ENCODE data around the gene SMARCE1. TPM values are rescaled to one million over a fixed set of nuclear protein-coding genes. Genes with fewer than 3 reads are reported as not detected.
A peak's percentile ranks its signal among the peaks of the same experiment; 100 is the strongest.

Gene SMARCE1
- polyA plus RNA-seq, 2 of the 4 experiments (the other 2 are of a cell fraction) = 109 to 111 TPM

DNA sequence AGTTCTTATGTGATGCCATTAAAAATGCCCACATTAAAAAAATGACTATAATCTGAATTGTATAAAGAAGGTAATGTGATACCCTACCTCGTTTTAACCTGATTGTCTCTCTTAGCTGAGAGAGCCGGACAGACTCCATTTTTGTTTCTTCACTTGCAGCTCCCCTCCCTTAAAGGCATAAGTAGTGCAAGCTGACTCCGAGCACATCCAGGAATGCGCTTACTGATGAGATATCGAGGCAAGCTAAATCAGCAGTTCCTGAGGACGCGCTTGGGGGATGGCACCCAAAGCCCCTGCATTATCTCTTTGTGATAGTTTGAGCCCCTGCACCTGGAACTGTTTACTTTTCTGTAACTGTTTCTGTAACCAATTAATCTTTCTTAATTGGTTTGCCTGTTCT is 49.7 kb upstream of the SMARCE1 start (continued):
- TF ChIP-seq, protein P1, sequence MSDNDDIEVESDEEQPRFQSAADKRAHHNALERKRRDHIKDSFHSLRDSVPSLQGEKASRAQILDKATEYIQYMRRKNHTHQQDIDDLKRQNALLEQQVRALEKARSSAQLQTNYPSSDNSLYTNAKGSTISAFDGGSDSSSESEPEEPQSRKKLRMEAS (IDR thresholded peaks at IDR 0.05) = no peak
- TF ChIP-seq BHLHE40 (IDR thresholded peaks at IDR 0.05; ENCODE audit: low read depth, low read length) (no peak), MYC (IDR thresholded peaks at IDR 0.05; ENCODE audit: borderline replicate concordance, low read length) (no peak), SREBF2 (IDR thresholded peaks at IDR 0.05) (no peak)
- TF ChIP-seq, protein P2, sequence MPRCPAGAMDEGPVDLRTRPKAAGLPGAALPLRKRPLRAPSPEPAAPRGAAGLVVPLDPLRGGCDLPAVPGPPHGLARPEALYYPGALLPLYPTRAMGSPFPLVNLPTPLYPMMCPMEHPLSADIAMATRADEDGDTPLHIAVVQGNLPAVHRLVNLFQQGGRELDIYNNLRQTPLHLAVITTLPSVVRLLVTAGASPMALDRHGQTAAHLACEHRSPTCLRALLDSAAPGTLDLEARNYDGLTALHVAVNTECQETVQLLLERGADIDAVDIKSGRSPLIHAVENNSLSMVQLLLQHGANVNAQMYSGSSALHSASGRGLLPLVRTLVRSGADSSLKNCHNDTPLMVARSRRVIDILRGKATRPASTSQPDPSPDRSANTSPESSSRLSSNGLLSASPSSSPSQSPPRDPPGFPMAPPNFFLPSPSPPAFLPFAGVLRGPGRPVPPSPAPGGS (IDR thresholded peaks at IDR 0.05) = no peak

DNA sequence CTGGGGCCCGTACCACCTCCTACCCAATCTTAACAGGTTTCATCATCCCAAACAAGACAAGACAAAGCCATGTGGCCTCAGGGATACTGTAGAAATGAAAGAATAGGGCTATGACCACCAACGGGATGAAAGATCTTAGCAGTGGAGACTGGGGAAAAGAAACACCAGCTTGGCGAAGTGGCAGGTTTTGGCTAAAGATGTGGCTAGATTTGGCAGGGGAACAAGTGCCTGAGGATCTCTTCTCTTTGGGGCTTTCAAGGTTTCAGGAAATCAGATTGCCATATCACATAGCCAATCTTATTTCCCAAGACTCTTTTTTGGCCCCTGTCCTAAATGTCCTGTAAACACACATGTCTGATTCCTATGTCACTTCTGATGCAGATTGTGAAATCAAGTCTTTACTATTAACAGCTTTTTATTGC is 49.0 kb upstream of the SMARCE1 start:
- ChIA-PET CTCF (interaction anchor here (1.6 to 2.8 kb wide), 3 partner anchors 12 to 81 kb away, joined by 6 to 11 read pairs (median 8); no protein-coding TSS in a partner anchor), POLR2A (no interaction called here)
- FAIRE-seq (peak; percentile 43), ATAC-seq (no peak), DNase-seq (ENCODE audit: low read depth in 1 of 2, low spot score in 1 of 2) (peak in 1 of 2 experiments; percentile 13)
- peak overlapping the region; percentile 40 to 53; a peak in 5 of 6 replicates for H3K27ac ChIP-seq
- 53% methylated on average over 3 of the region's 3 CpGs for WGBS (ENCODE audit: missing lambda C conversion rate)
- H3K4me1 ChIP-seq = peaks cover 24% of the 10 kb centered on the region
- TF ChIP-seq CEBPB (IDR thresholded peaks at IDR 0.05) = peak; percentile 7 to 66; a peak in 1 of 4 replicates
- TF ChIP-seq, protein P3, sequence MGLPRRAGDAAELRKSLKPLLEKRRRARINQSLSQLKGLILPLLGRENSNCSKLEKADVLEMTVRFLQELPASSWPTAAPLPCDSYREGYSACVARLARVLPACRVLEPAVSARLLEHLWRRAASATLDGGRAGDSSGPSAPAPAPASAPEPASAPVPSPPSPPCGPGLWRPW (IDR thresholded peaks at IDR 0.05) = no peak
- no peak for TF ChIP-seq POLR2AphosphoS2 (conservative IDR thresholded peaks at IDR 0.05; ENCODE audit: low read length)
- H3K4me2 ChIP-seq = peak overlapping the region; percentile 54
- no peak overlapping the region for H3K4me3 ChIP-seq
- H3K9me3 ChIP-seq = no peaks in the 10 kb centered on the region

DNA sequence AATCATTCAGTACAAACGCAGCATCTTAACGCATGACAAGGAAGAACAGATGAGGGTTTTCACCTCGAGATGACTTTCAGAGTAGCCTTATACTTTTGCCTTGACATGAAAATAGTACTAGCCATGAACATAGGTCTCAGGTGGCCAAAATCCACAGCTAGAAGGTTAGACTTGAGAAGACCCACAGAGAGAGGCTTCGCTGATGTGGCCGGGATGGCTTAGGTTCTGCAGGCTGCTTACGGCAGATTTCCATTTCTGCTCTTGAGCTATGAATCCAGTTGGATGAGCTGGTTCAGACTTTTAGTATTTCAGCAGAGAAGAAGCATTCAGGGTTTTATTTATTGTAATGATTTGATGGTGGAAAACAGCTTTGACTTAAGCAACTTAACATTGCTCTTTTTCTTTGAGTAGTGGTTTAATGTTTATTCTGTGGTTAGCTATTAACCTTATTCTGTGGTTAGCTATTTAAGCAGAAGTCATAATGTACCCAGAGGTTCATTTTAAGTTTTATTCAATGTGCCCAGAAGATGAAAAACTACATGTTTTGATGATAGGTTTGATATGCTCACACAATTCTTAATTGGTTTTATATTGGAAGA is 48.4 kb upstream of the SMARCE1 start:
- ATAC-seq = no peak
- 77% methylated on average over 6 of the region's 6 CpGs for WGBS (ENCODE audit: missing lambda C conversion rate)

DNA sequence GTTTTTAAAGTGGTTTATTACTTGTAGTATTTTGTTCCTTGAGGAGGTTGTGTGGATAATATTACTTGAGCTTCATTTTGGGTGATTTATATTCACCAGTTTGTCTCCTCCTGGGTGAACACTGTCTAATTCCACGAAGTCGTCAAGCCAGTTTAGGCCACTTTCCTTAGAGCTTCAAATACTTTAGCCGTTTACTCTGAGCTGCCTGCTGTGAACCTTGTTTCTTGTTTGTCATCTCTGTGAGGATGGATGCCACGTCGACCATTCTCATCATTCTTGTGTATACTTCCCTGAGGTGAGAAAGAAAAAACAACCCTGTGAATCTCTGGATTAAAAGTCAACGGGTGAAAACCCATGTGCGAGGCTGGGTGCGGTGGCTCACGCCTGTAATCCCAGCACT is 47.0 kb upstream of the SMARCE1 start:
- TF ChIP-seq NFE2L2 (conservative IDR thresholded peaks at IDR 0.05; ENCODE audit: low read length) (no peak), NR3C1 (IDR thresholded peaks at IDR 0.05) (no peak), HDAC2 (IDR thresholded peaks at IDR 0.05) (no peak), JUNB (IDR thresholded peaks at IDR 0.05) (no peak), FOXS1 (CRISPR knock-in tag; IDR thresholded peaks at IDR 0.05) (no peak), HOXB13 (CRISPR knock-in tag; IDR thresholded peaks at IDR 0.05; ENCODE audit: low read depth) (no peak), RAD21 (conservative IDR thresholded peaks at IDR 0.05 in 1 of 2, IDR thresholded peaks at IDR 0.05 in 1 of 2) (no peak), POLR2AphosphoS2 (conservative IDR thresholded peaks at IDR 0.05; ENCODE audit: low read length) (no peak)
- TF ChIP-seq, protein P4, sequence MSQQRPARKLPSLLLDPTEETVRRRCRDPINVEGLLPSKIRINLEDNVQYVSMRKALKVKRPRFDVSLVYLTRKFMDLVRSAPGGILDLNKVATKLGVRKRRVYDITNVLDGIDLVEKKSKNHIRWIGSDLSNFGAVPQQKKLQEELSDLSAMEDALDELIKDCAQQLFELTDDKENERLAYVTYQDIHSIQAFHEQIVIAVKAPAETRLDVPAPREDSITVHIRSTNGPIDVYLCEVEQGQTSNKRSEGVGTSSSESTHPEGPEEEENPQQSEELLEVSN (IDR thresholded peaks at IDR 0.05; ENCODE audit: borderline replicate concordance, low read depth) = no peak
- no peak overlapping the region for H3K4me2 ChIP-seq
- ChIA-PET POLR2A (interaction anchor here (1.6 kb wide), 1 partner anchor 46 kb away, joined by 3 read pairs; no protein-coding TSS in a partner anchor), CTCF (interaction anchor here (1.2 to 1.5 kb wide), 5 partner anchors 9 to 47 kb away, joined by 3 to 5 read pairs (median 5); partner anchors contain the start of gene SMARCE1)
- ATAC-seq (no peak), FAIRE-seq (no peak), DNase-seq (ENCODE audit: low read depth in 1 of 2, low spot score in 1 of 2) (no peak)
- no peak overlapping the region for H3K27ac ChIP-seq
- no peak overlapping the region for H3K4me3 ChIP-seq
- 87% methylated on average over 9 of the region's 9 CpGs for WGBS (ENCODE audit: missing lambda C conversion rate)
- H3K9me3 ChIP-seq = no peaks in the 10 kb centered on the region
- H3K4me1 ChIP-seq = peaks cover 24% of the 10 kb centered on the region

More for the DNA sequence above, 48.4 kb upstream of the SMARCE1 start:
- Histone ChIP-seq H3K27ac (peak overlapping the region; percentile 40 to 53; a peak in 4 of 6 replicates), H3K4me2 (peak overlapping the region; percentile 54), H3K4me3 (no peak overlapping the region), H3K4me1 (peaks cover 24% of the 10 kb centered on the region), H3K9me3 (no peaks in the 10 kb centered on the region)
- peak; percentile 78 for FAIRE-seq
- TF ChIP-seq KDM5A (IDR thresholded peaks at IDR 0.05) (no peak), RNF2 (IDR thresholded peaks at IDR 0.05; ENCODE audit: borderline replicate concordance, low read depth) (no peak), SREBF2 (IDR thresholded peaks at IDR 0.05) (no peak), SMC3 (IDR thresholded peaks at IDR 0.05) (no peak), RAD21 (conservative IDR thresholded peaks at IDR 0.05 in 1 of 2, IDR thresholded peaks at IDR 0.05 in 1 of 2) (no peak), FOSL2 (IDR thresholded peaks at IDR 0.05) (no peak), FOSL2 (CRISPR knock-in tag; IDR thresholded peaks at IDR 0.05) (no peak), ZC3H11A (IDR thresholded peaks at IDR 0.05) (no peak), MAZ (IDR thresholded peaks at IDR 0.05; ENCODE audit: borderline replicate concordance, low read depth, low read length) (no peak), ZNF302 (CRISPR knock-in tag; IDR thresholded peaks at IDR 0.05) (no peak), KDM1A (IDR thresholded peaks at IDR 0.05; ENCODE audit: low read depth) (no peak), POLR2A (IDR thresholded peaks at IDR 0.05; ENCODE audit: low read length) (no peak)
- ChIA-PET CTCF (interaction anchor here (0.9 to 2.8 kb wide), 2 partner anchors 80 to 967 kb away, joined by 3 to 11 read pairs; no protein-coding TSS in a partner anchor), POLR2A (no interaction called here)
- no peak for DNase-seq (ENCODE audit: low read depth in 1 of 2, low spot score in 1 of 2)
